HG03469 (cell line): ENCODE measurements around the gene C1QTNF6.
"Not testable (repeated sequence)": the region's sequence is repeated elsewhere in the genome, so short reads cannot be mapped to it uniquely, and the experiment has no call there.

Source experiments
- ATAC-seq: cut with Tn5 transposase; IDR thresholded peaks from one replicate; pipeline ENCODE4 v1.9.1; 2021; ENCODE audit warnings: mild to moderate bottlenecking, moderate library complexity, moderate number of reproducible peaks; ENCODE audit not compliant: unreplicated experiment

Gene C1QTNF6

DNA sequence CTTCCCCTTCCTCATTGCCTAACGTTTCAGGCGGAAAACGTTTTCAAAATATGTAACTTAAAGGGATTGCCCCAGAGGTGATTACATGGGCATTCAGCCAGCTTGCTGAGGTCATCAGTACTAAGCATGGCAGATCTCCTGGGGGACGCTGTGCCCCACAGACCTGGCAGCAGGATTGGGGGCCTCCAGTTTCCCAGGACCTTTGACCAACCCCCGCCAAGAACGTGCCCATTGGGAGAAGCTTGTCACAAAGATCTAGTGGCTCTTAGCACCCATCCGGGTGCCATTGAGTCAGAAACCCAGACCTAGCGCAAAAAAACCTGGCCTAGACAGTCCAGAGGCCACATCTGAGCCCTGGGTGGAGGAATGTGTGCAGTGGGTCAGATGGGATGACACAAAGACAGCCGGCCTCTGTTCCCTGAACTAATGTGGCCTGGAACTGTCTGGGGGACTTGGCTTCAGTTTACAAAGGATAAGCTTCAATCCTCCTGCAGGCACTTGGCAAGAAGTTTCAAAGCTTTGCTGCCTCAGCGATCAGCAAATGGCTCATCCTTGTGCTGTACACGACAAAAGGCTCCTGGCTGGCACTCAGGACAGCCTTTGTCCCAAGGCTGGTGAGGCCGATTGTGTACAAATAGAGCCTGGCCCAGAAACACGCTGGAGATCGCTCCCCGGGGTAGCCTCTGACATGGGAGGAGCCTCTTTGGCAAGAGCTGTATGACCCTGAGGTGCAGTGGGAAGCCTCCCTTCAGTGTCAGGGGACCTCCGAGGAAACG is 9.5 kb downstream of the C1QTNF6 start:
- no peak for ATAC-seq

DNA sequence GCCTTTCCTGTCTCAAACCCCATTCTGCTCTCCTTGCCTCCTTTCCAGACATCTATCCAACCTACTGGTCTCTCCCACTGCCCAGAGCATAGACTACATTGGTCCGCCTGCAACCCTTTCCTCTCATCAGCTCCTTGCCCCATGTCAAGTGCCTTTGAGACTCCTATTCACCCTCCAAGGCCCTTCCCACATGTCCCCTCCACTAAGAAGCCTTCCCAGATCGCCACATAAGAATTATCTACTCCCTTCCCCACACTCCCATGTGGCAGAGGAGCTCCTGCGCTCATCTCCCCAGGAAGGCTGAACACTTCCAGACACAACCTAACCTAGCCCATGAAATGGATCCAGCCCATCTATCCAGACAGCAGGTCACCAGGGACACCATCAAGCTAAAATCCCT is 10.3 kb downstream of the C1QTNF6 start:
- no peak for ATAC-seq

DNA sequence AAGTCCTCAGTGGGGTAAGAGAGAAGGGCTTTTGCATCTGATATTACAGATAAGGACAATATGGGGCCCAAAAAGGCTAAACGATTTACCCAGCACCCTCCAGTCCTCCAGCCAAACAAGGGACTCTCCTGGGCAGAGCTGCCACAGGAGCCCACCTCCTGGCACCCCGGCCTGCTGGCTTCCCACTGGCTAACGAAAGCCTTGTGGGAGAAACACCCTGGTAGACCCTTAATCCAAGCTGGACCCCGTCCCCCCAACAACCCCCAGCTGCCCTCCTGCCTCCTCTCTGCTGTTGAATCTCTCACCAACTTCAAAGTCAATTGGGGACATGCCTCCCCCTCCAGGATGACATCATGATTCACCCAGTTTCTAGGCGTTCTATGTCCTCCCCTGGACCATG is 10.8 kb downstream of the C1QTNF6 start:
- no peak for ATAC-seq

DNA sequence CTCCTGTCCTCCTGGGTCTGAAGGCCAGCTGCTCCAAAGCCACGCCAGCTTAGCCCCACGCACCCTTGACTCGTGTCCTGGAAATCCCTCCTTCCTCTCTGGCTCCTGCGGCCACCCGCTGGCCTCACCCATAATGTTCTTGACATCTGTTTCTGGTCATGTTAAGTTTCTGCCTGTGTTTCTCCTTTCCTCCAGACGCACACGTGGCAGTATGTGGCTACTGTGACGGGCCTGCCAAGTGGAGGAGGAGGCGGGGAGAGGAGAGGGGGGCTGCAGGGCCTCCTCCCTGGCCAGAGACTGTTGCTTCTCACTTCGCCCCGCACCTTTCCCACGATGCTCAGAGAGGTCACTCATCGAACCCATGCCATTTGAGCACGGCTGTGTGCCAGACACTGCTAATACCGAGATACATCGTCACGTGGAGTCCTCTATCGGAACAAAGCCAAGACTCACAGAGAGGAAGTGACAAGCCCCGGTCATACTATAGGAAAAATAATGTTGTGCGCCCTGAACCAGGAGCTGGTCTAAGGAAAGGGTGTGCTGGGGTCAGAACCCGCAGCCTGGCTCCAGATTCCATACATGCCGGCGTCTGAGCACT is 11.5 kb downstream of the C1QTNF6 start:
- ATAC-seq: no peak

DNA sequence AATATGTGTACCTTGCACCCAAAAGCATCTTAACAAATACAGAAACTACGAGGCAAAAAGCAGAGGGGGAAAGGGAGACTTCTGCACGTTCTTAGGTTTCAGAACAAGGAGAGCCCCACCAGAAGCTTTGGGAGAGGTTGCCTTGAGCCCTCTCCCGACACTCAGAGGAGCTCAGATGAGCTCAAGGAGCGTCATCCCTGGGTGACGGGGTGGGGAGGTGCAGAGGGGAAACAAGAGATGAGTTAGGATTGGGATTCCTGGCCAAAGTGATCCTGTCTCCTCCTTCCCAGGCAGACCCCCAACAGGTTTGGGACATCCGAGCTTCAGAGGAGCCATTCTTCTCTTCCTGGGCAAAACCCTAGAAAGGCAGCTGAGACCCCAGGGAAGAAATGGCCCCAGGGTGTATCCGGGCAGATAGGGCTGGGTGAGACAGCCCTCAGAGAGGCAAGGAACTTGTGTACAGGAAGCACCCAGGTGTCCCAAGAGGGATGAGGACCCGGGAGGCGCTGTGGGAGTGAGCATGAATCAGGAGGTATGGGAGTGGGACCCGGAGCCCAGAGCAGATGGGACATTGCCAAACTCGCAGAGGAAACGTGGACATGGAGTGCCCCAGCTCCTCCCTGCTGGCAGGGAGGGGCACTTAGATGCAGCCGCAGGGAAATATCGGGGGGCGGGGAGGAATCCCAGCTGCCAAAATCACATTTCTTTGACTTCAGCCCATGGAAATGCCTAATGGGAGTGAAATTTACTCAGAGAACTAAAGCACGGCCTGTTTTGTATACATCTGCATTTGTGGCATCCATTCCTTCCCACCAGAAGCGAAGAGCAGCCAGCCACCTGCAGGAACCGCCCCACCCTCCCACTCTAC is 12.4 kb downstream of the C1QTNF6 start:
- ATAC-seq: no peak

DNA sequence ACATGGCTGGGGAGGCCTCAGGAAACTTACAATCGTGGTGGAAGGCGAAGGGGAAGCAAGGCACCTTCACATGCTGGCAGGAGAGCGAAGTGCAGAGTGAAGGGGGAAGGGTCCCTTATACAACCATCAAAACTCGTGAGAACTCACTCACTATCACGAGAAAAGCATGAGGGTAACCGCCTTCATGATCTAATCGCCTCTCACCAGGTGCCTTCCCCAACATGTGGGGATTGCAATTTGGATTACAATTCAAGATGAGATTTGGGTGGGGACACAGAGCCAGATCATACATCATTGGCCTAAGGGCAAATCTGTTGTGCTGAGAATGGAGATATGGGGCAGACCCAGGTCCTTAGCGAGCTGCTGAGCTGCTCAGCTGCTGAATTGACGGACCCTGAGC is 13.1 kb downstream of the C1QTNF6 start:
- no peak for ATAC-seq

DNA sequence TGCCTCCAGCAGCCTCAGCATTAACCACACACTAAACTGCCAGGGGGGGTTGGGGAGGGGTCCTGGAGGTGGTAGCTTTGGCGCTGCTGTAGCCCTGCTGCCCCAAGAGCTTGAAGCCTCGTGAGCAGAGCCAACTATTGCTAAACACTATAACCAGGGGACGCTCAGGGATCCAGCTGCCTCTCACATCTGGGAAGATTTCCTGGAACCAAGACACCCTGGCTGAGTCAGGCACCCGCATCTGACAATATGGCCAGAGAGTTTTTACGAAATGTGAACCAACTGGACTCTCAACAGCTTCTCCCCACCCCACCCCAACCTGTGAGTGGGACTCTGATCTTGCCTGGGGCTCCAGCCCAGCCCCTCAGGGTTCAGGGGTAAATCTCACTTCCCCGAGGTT is 14.3 kb downstream of the C1QTNF6 start:
- no peak for ATAC-seq

DNA sequence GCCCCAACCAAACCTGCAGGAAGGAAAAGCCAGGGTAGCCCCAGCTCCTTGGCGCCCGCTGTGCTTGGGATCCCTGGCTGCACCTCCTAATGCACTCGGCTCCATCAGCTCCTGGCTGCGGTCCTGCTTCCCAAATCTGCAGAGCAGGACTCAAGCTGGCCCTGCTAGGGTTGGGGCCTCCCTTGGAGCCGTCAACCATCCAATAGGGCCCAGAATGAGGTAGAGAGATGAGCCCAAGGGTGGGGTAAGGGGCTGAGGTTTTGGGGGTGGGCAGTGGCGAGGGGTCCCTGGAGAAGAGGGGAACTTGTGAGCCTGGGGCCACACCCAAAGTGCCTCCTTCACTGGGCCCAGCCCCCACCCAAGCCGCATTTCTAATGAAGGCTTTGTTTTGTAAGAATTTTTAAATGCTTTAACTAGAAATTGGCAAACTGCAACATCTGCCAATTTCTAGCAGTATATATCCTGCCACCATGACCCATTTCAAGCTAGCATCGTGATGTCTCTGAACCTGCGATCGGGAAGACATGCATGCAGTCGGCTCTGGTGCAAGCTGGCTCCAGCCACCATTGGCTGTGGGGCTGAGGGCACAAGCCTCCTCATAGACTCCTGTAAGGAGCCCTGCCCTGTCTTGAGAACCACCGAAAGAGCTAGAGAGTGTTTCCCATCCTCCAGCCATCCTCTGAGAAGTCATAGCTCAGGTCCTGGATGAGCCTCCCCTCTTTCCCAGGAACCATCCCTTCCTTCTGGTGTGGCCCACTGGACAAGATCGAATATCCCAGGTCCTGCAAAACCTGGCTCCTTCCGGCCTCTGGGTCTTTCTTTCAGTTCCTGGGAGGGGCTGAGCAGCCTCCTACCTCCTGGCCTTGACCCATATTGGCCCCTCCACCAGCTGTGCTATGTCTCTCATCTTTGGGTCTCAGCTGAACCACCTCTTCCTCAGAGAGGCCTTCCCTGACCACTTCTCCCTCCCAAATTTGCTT is 15.5 kb downstream of the C1QTNF6 start:
- ATAC-seq: no peak

DNA sequence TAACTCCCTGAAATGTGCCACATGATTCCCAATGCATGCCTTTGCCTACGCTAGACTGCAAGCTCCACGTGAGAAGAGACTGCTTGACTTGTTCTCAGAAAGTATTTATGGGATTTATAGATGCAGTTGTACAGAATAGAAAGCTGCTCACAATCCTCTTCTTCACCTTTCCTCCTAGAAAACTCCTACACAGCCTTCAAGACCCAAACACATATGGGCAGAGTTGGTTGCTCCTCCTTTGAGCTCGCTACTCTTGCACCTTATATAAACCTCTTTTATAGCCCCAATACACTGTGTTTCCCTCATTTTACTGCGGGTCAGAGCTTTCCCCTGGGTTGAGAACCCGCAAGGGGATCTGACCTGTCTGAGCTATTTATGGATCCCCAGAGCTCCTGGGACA is 16.4 kb downstream of the C1QTNF6 start:
- no peak for ATAC-seq

DNA sequence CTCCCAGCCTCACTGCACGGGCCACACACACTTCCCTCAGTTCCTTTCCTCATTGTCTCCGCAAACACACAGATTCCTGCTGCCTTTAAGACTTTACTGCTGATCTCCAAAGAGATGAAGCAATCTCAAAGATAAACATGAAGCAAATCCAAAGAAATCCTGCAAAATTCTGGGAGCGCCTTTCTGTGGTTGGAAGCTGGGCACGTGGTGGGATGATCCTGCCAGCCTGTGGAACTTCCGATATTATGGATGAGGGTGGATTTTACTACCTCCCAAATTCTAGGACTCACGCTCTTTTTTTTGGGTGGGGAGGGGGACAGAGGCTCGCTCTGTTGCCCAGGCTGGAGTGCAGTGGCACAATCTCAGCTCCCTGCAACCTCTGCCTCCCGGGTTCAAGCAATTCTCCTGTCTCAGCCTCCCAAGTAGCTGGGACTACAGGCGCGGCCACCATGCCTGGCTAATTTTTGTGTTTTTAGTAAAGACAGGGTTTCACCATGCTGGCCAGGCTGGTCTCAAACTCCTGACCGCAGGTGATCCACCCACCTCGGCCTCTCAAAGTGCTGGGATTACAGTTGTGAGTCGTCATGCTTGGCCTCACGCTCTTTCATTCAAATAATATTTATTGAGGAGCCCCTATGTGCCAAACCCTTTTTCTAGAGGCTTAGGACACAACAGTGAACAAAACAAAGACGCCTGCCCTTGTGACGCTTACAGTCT is 17.2 kb downstream of the C1QTNF6 start:
- ATAC-seq: not testable (repeated sequence)

DNA sequence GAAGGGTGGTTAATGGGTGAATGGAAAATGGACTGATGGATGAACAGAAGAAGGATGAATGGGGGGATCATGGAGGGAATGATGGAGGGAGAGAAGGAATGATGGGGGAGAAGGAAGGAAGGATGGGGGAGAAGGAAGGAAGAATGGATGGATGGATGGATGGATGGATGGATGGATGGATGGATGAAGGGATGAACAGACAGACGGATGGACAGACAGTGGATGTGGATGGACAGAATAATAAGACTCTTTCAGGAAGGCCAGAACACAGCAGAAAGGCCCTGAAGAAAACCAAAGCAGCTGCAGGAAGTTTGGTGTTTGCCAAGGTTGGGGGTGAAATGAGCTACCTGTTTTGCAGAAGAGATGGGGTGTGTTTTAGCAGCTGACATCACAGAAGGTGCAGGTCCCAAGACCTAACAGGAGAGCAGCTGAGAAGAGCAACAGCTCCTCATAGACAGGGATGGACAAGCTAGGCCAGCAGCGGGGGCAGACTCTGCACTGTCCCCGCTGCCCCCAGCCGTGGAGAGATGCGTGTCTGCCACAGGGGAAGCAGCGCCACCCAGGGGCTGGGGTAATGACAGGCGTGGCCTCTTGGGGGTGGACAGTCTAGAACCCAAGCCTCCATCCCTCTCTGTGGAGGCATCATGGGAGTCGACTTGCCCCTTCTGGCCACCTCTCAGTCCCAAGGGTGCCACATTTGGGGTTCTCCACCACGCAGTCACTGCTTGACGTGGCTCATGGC is 17.9 kb downstream of the C1QTNF6 start:
- no peak for ATAC-seq

DNA sequence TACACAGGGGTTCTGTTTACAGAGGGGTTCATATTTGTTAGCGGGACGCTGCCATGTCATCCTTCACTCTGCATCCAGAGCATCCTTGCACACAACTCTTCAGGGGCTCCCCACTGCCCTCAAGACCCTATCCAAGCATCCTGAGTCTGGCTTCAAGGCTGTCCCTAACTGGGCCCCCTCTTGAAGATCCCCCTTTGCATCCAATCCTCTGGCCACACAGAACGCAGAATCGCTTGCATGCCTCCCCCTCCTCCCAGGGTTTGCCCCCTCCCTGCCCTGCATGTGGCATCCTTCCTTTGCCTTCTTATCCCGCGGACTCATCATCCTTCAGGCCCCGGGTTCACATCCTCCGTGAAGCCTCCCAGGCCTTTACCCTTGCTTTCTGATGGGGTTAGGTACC is 18.6 kb downstream of the C1QTNF6 start:
- ATAC-seq: no peak

DNA sequence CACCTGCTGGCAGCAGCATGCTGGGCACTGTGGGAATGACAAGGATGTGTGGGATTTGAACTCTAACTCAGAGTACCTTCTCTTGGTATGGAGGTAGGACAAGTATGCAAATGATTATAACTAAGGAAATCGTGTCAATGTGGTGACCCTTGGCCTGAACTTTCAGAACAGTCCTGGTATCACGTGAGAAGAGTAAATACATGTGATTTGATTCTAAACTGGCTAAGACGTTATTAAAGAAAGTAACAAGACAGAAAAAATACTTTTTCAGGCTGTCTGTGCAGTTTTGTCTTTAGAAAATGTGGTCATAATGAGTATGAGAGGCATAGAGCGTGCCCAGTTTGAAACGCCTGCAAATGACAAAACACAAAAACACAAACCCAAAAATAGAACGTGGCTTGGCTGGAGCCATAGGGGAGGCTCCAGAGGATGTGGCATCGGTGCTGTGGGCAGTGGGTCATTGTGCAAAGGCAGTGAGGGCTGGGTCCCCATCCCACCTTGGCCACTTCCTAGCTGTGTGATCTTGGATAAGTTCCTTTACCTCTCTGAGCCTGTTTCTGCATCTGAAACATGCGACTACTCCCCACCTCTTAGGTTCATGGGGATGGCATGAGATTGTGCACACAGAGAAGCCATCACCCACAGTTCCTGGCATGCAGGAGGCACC is 19.9 kb downstream of the C1QTNF6 start:
- no peak for ATAC-seq

DNA sequence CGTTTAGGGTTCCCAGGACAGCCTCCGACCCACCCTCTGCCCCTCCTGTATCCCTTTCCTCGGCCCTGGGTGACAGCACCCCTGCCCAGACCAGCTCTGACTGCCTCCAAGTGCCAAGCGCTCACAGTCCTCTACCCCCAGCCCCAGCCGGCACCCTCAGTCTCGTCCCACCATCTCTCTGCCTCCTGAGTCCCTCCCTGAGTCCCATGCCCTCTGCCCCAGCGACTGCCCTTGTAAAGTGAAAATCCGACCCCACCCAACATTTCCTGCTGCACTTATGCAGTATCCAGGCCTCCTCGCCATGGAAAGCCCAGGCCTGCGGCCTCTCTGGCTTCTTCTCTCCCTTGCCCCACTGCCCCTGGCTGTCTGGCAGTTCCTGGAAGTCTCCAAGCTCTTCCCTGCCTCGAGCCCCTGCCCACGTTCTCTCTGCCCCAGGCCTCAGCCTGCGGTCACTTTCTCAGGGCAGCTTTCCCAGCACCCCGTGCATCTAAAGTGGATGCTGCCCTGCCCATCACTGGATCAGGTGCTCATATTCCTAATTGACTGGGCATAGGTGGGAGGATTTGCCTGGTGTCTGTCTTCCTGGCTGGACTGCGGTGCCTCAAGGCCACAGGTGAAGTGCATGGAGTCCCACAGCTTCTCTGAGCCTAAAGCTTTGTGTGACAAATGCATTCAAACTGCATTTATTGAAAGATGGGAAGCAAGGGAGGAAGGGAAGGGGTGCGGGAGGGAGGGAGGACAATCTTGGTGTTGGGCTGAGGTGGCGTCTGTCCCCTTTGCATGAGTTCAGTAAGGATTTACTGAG is 20.7 kb downstream of the C1QTNF6 start:
- no peak for ATAC-seq

DNA sequence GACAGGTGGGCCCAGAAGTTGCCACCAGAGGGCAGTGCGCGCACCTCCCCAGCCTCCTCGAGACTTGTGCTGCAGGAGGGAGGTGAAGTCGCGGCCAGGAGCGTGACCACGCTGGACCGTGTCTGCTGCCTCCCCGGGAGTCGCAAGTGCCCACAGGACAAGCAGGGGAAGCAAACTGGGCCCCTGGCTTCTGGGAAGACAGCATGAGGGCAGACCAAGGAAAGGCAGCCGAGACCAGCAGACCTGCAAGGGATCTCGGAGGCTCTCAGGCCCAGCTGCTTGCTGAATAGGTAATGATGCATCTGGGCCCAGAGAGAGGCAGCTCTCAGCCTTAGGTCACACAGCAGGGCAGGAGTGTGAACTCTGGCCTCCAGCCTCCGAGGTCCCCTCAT is 21.4 kb downstream of the C1QTNF6 start:
- no peak for ATAC-seq

DNA sequence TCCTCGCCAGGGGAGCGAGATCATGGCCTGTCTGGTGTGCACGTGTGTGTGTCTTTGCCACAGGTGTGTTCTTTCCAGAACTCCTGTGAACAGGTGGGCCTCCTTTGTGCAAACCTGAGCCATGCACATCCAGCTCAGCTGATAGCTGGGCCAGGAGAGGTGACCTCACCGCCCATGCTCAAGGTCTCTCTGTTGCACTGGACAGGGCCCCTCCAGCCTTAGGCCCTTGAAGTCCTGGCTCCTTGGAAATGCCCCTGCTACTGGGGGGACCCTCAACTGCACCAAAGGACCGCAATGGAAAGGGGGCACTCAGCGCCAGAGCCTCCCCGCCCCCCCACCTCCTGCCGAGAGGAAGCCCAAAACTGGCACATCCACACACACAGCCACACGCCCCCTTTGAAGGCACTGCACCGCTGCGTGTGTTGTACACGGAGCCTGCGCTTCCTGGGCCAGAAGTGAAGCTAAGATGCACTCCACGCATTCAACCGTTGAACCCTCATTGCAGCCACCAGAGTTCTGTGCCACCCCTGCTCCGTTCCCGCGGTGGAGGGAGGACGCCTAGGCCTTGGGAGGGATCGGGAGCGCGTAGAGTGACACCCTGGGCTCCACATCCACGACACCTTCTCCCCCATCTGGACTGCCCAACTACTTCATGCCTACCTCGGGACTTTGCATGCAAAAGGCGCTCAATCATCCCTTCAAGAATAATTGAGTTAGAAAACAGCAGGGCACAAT is 21.9 kb downstream of the C1QTNF6 start:
- no peak for ATAC-seq

DNA sequence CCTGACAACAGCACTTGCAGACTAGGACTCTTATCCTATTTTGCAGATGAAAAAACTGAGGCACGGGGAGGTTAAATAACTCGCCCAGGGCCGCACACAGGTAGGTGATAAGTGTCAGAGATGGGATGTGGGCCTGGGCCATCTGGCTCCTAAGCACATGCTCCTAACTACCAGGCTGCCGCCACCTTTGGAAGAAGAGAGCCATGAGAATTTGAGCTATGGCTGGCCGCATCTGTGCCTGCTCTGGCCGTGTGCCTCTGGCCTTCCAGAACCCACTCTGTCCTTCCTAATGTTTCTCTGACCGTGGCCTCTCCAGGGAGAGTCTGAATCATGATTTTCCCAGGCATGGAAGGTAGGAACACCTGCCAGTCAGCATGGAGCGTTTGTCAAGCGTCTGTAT is 23.0 kb downstream of the C1QTNF6 start:
- no peak for ATAC-seq
